Measurements from ENCODE around the gene ZNF469. TPM values are rescaled to one million over a fixed set of nuclear protein-coding genes. Genes with fewer than 3 reads are reported as not detected.

ZNF469 gene
- total RNA-seq, 4 donors from 2014 or later: 0.14 to 0.75 (median 0.54) TPM

GRCh38 chr16:88368994-88369393 lies 13.8 kb upstream of the ZNF469 start:
- H3K4me3 ChIP-seq: no peak overlapping the region
- WGBS, 2 donors (ENCODE audit: low coverage in 1 of 2): 88 to 90% methylated on average over 4 to 7 of the region's 7 CpGs
- no peaks in the 10 kb centered on the region for H3K27me3 ChIP-seq
- no peak overlapping the region for H3K27ac ChIP-seq
- H3K4me1 ChIP-seq: no peaks in the 10 kb centered on the region
- intact Hi-C loops (cut with DNase I; ENCODE audit: low total_unique reads): no loop called here
- in situ Hi-C loops (cut with MboI; ENCODE audit: low pct_ligation_motif_present in 1 of 4, low pct_unique_long_range_greater_than_20kb in 1 of 4, low sequenced_read_pairs in 3 of 4): no loop called here
- DNase-seq: no peak
- TF ChIP-seq POLR2A (IDR thresholded peaks at IDR 0.05) (no peak), EP300 (IDR thresholded peaks at IDR 0.05; ENCODE audit: low read depth) (no peak), POLR2AphosphoS5 (IDR thresholded peaks at IDR 0.05) (no peak)
- TF ChIP-seq, protein P1, sequence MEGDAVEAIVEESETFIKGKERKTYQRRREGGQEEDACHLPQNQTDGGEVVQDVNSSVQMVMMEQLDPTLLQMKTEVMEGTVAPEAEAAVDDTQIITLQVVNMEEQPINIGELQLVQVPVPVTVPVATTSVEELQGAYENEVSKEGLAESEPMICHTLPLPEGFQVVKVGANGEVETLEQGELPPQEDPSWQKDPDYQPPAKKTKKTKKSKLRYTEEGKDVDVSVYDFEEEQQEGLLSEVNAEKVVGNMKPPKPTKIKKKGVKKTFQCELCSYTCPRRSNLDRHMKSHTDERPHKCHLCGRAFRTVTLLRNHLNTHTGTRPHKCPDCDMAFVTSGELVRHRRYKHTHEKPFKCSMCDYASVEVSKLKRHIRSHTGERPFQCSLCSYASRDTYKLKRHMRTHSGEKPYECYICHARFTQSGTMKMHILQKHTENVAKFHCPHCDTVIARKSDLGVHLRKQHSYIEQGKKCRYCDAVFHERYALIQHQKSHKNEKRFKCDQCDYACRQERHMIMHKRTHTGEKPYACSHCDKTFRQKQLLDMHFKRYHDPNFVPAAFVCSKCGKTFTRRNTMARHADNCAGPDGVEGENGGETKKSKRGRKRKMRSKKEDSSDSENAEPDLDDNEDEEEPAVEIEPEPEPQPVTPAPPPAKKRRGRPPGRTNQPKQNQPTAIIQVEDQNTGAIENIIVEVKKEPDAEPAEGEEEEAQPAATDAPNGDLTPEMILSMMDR (IDR thresholded peaks at IDR 0.05): no peak
- H3K36me3 ChIP-seq: no peaks in the 10 kb centered on the region
- H3K9me3 ChIP-seq: no peaks in the 10 kb centered on the region

GRCh38 chr16:88369447-88370008 lies 13.2 kb upstream of the ZNF469 start:
- H3K4me3 ChIP-seq: no peak overlapping the region
- no peaks in the 10 kb centered on the region for H3K36me3 ChIP-seq
- intact Hi-C loops (cut with DNase I; ENCODE audit: low total_unique reads): loop anchor here (5.0 kb wide), 1 partner anchor 923 kb away; no protein-coding TSS in a partner anchor
- H3K4me1 ChIP-seq: no peaks in the 10 kb centered on the region
- no peaks in the 10 kb centered on the region for H3K9me3 ChIP-seq
- H3K27ac ChIP-seq: no peak overlapping the region
- H3K27me3 ChIP-seq: no peaks in the 10 kb centered on the region
- WGBS, 2 donors (ENCODE audit: low coverage in 1 of 2): 81% methylated on average over 14 of the region's 14 CpGs; no CpG with 5 or more reads in 1 of the 2 donors
- TF ChIP-seq POLR2A (IDR thresholded peaks at IDR 0.05) (no peak), POLR2AphosphoS5 (IDR thresholded peaks at IDR 0.05) (no peak), EP300 (IDR thresholded peaks at IDR 0.05; ENCODE audit: low read depth) (no peak)
- TF ChIP-seq, protein P1 (IDR thresholded peaks at IDR 0.05): no peak
- in situ Hi-C loops (cut with MboI; ENCODE audit: low pct_ligation_motif_present in 1 of 4, low pct_unique_long_range_greater_than_20kb in 1 of 4, low sequenced_read_pairs in 3 of 4): no loop called here
- DNase-seq: no peak

DNA sequence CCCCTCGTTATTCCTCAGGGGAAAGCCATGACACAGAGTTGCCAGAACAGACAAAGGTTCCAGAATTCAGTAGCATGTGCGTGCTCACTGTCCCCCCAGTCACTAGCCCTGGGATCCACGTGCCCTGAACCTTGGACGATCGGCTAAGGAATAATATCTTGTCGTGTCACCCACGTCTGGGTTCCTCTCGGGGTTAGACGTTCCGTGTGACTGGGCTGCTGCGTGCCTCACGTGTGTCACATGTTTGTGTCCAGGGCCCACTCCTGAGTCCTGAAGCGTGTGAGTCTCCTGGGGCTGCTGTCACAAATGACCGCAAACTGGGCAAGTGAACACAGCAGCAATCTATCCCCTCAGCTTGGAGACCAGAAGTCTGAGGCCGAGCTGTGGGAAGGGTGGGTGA lies 12.4 kb upstream of the ZNF469 start:
- no peaks in the 10 kb centered on the region for H3K4me1 ChIP-seq
- no peaks in the 10 kb centered on the region for H3K36me3 ChIP-seq
- 88 to 92% methylated on average over 5 to 15 of the region's 15 CpGs for WGBS, 2 donors (ENCODE audit: low coverage in 1 of 2)
- H3K27ac ChIP-seq: no peak overlapping the region
- no peak overlapping the region for H3K4me3 ChIP-seq
- no peaks in the 10 kb centered on the region for H3K9me3 ChIP-seq
- intact Hi-C loops (cut with DNase I; ENCODE audit: low total_unique reads): loop anchor here (5.0 kb wide), 1 partner anchor 922 kb away; no protein-coding TSS in a partner anchor
- in situ Hi-C loops (cut with MboI; ENCODE audit: low pct_ligation_motif_present in 1 of 4, low pct_unique_long_range_greater_than_20kb in 1 of 4, low sequenced_read_pairs in 3 of 4): no loop called here
- TF ChIP-seq POLR2A (IDR thresholded peaks at IDR 0.05): no peak
- no peak for TF ChIP-seq POLR2AphosphoS5 (IDR thresholded peaks at IDR 0.05)
- TF ChIP-seq, protein P1 (IDR thresholded peaks at IDR 0.05): no peak
- TF ChIP-seq EP300 (IDR thresholded peaks at IDR 0.05; ENCODE audit: low read depth): no peak
- H3K27me3 ChIP-seq: no peaks in the 10 kb centered on the region
- DNase-seq: no peak

GRCh38 chr16:88372522-88372921 lies 10.2 kb upstream of the ZNF469 start:
- WGBS, 2 donors (ENCODE audit: low coverage in 1 of 2): 78 to 94% methylated on average over 2 of the region's 2 CpGs
- intact Hi-C loops (cut with DNase I; ENCODE audit: low total_unique reads) (loop anchor here (5.0 kb wide), 1 partner anchor 920 kb away; no protein-coding TSS in a partner anchor), in situ Hi-C loops (cut with MboI; ENCODE audit: low pct_ligation_motif_present in 1 of 4, low pct_unique_long_range_greater_than_20kb in 1 of 4, low sequenced_read_pairs in 3 of 4) (no loop called here)
- Histone ChIP-seq H3K27me3 (no peaks in the 10 kb centered on the region), H3K36me3 (no peaks in the 10 kb centered on the region), H3K9me3 (no peaks in the 10 kb centered on the region), H3K4me3 (no peak overlapping the region), H3K4me1 (no peaks in the 10 kb centered on the region), H3K27ac (no peak overlapping the region)
- DNase-seq: no peak
- TF ChIP-seq POLR2AphosphoS5 (IDR thresholded peaks at IDR 0.05): no peak
- no peak for TF ChIP-seq POLR2A (IDR thresholded peaks at IDR 0.05)
- no peak for TF ChIP-seq EP300 (IDR thresholded peaks at IDR 0.05; ENCODE audit: low read depth)
- TF ChIP-seq, protein P1 (IDR thresholded peaks at IDR 0.05): no peak

Measured in transverse colon (tissue), 4 donors.